Activated CD4-positive, alpha-beta T cell treated with anti-CD3 and anti-CD28 coated beads, Interleukin-2, amount 50 U/mL, for 16 hours (primary cell): ENCODE measurements around the gene NVL.

Experiments
- DNase-seq: peaks from one replicate; pipeline ENCODE4 v3.0.0-alpha.2; 2020

The NVL gene

DNA sequence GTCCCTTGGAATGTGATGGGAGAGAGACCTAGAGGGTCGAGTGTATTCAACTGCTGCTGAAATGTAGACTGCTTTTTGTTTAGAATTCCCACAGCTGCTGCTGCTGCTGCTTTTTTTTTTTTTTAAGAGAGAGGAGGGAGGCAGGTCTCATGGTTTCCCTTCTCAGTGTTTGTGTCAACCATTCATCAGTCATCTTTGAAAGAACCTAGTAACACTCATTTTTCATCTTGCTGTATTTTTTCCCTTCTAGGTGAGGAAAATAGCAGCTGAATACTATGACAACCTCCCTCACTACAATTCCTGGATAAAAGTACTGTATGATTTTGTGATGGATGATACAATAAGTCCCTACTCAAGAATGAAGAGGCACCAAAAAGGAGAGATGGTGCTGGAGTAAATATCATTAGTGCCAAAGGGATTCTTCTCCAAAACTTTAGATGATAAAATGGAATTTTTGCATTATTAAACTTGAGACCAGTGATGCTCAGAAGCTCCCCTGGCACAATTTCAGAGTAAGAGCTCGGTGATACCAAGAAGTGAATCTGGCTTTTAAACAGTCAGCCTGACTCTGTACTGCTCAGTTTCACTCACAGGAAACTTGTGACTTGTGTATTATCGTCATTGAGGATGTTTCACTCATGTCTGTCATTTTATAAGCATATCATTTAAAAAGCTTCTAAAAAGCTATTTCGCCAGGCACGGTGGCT, 137.7 kb downstream of the NVL start:
- DNase-seq: peak; percentile 78

DNA sequence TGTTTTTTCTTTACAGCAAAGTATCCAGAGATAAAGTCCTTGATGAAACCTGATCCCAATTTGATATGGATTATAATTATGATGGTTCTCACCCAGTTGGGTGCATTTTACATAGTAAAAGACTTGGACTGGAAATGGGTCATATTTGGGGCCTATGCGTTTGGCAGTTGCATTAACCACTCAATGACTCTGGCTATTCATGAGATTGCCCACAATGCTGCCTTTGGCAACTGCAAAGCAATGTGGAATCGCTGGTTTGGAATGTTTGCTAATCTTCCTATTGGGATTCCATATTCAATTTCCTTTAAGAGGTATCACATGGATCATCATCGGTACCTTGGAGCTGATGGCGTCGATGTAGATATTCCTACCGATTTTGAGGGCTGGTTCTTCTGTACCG, 140.4 kb downstream of the NVL start:
- no peak for DNase-seq

DNA sequence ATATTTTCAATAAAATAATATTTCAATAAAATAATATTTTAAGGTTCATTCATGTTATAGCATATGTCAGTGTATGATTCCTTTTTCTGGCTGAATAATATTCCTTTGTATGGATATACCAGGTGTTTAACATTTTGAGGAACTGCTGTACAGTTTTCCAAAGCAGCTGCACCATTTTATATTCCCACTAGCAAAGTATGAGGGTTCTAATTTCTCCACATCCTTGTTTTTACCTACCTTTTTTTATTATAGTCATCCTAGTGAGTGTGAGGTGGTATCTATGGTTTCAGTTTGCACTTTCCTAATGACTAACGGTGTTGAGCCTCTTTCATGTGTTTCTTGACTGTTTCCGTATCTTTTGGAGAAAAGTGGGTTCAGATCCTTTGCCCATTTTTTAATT, 141.7 kb downstream of the NVL start:
- DNase-seq: peak; percentile 73

DNA sequence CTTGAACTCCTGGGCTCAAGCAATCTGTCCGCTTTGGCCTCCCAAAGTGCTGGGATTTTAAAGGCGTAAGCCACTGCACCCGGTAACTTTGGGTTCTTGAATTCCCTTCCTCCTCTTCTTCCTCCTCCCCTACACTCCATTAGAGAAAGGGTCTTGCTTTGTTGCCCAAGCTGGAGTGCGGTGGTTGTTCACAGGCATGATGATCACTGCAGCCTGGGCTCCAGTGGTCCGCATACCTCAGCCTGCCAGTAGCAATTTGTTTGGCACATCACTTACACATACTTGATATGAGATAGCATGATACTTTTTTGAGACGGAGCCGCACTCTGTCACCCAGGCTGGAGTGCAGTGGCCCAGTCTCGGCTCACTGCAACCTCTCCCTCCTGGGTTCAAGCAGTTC, 144.8 kb downstream of the NVL start:
- DNase-seq: no peak

- DNase-seq: peak; percentile 72
These were observed 146.2 kb downstream of the NVL start for GRCh38 chr1:224183591-224184312.

DNA sequence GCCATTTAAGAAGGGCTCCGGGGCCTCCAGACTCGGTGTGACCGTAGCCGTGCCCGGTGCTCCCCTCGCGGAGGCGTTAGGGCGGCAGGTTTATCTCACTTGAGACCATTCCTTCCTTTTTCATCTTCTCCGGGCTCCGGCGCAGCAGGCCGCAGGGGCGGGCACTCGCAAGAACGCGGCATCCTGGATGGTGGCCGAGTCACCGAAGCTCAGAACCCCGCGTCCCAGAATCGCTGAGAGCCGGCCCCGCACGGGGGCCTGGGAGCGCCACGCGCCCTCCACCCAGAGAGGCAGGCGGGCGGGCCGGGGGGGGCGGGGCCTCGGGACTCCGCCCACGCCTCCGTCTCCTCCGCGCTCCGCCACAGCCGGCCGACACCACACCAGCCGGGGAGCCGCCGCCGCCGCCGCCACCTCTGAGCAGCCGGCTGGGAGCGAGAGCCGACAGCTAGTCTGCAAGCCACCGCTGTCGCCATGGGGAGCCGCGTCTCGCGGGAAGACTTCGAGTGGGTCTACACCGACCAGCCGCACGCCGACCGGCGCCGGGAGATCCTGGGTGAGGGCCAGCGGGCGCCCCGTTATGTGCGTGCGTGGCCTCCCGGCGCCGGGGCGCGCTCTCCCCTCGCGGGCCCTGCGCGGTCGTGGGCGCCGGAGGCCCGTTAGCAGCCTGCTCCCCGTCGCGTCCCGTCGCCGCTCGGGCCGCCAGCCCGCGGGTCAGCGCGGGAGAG, 146.9 kb downstream of the NVL start, which contains the start of gene DEGS1:
DEGS1 (plus strand) TSS at position 375 of the 725 bp plus-strand sequence; CDS start at position 472, 97 bp downstream.
- peak; percentile 87 for DNase-seq

GRCh38 chr1:224182057-224182865, 147.7 kb downstream of the NVL start:
- peak; percentile 85 for DNase-seq

DNA sequence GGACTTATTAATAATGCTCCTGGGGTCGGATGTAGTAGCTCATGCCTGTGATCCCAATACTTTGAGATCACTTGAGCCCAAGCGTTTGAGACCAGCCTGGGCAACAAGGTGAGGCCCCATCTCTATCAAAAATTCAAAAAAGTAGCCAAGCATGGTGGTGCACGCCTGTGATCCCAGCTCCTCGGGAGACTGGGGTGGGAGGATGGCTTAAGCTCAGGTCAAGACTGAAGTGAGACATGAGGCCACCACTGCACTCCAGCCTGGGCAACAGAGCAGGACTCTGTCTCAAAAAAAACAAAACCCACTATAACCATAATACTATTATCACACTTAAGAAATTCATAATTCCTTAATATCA, 148.5 kb downstream of the NVL start:
- no peak for DNase-seq

DNA sequence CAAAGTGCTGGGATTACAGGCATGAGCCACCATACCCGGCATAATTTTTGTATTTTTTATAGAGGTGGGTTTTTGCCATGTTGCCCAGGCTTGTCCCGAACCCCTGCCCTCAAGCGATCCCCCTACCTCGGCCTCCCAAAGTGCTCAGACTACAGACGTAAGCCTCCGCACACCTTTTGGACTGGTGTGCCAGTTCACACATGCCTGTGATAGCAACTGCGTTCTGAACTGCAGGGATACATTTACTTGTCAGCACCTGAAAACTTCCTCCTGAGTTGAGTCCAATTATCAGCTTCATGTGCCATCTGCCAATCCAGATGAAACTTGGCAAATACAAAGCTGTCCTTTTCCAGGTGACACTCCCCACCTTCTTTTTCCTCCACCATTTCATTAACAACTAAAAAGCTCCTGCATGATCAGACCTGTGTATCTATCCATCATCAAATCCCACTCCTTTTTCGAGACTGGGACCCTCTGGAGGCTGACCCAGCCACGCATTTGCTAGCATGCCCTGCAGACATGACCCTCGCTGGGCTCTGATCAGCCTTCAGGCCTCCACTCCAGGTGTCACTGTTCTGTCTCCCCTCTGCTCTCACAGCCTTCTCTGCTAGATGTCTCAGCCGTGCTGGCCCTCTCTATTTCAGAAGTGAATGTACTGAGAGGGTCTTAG, 149.1 kb downstream of the NVL start:
- DNase-seq: no peak

DNA sequence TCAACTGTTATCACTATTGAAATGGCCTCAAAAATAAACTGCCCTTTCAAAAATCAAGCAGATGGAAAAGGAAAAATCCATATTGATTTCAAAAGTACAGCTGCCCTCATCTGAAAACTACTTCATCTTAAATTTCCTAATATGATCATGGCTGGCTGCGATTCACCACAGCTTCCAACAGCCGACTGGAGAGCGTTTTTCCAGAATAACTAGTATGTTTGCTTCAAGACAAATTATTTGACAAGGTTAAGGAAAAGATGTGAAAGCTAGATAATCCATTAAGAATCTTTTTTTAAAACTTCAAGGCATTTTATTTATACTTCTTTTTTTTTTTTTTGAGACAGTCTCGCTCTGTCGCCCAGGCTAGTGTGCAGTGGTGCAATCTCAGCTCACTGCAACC, 151.1 kb downstream of the NVL start:
- DNase-seq: no peak

DNA sequence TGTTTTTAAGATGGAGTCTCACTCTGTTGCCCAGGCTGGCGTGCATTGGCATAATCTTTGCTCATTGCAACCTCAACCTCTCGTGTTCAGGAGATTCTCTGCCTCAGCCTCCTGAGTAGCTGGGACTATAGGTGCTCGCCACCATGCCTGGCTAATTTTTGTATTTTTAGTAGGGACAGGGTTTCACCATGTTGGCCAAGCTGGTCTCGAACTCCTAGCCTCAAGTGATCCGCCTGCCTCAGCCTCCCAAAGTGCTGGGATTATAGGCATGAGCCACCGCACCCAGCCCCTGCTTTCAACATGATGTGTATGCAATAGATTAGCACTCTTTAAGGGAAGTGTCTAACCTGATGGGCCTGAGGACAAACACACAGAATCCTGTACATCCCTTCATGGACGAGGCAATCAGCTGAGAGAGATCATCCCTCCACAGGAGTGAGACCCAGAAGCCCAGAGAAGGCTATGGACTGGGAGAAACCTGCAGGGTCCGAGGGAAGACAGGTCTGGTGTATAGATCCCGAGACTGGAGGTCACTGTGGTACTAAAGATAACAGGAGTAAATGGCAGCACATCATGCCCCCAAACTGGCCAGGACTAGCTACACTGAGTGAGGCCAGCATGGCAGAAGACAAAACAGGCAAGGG, 152.5 kb downstream of the NVL start:
- DNase-seq: no peak
